GM18502 (cell line): ENCODE data around the gene C2.

Experiments
- ATAC-seq: cut with Tn5 transposase; IDR thresholded peaks from one replicate; pipeline ENCODE4 v1.9.1; 2021; ENCODE audit warnings: mild to moderate bottlenecking; ENCODE audit not compliant: unreplicated experiment, poor library complexity

Gene C2

GRCh38 chr6:31952890-31953289 lies 25.4 kb downstream of the C2 start:
- no peak for ATAC-seq

- ATAC-seq: no peak
Observed at GRCh38 chr6:31954511-31954910, 27.0 kb downstream of the C2 start.

- no peak for ATAC-seq
Observed at GRCh38 chr6:31956796-31957195, 29.3 kb downstream of the C2 start.

GRCh38 chr6:31958412-31958740 lies 30.9 kb downstream of the C2 start:
- ATAC-seq: peak; percentile 15

GRCh38 chr6:31958741-31959739 lies 31.5 kb downstream of the C2 start, which contains the start of the genes NELFE and SKIC2:
NELFE (minus strand) TSS chr6:31958971; CDS start chr6:31958446, 525 bp downstream.
SKIC2 (plus strand) TSS chr6:31959175; CDS start chr6:31959193, 18 bp downstream.
- peak; percentile 95 for ATAC-seq

- ATAC-seq: no peak
Observed at GRCh38 chr6:31961616-31962015, 34.1 kb downstream of the C2 start.

GRCh38 chr6:31963921-31964320 lies 36.4 kb downstream of the C2 start:
- ATAC-seq: no peak

GRCh38 chr6:31965700-31966099 lies 38.2 kb downstream of the C2 start:
- ATAC-seq: no peak

- ATAC-seq: no peak
Observed at GRCh38 chr6:31966506-31966905, 39.0 kb downstream of the C2 start.

- ATAC-seq: no peak
Observed at GRCh38 chr6:31966997-31967925, 39.7 kb downstream of the C2 start.

- ATAC-seq: no peak
Observed at GRCh38 chr6:31967926-31968320, 40.4 kb downstream of the C2 start.

GRCh38 chr6:31968326-31968725 lies 40.8 kb downstream of the C2 start:
- no peak for ATAC-seq

- no peak for ATAC-seq
Observed at GRCh38 chr6:31968791-31969711, 41.5 kb downstream of the C2 start.

- no peak for ATAC-seq
Observed at GRCh38 chr6:31969712-31970603, 42.4 kb downstream of the C2 start.

- no peak for ATAC-seq
Observed at GRCh38 chr6:31970604-31971271, 43.2 kb downstream of the C2 start.

GRCh38 chr6:31971279-31971992 lies 43.9 kb downstream of the C2 start:
- no peak for ATAC-seq

GRCh38 chr6:31971993-31972708 lies 44.6 kb downstream of the C2 start, which contains the start of gene DXO:
DXO (minus strand) TSS chr6:31972138; CDS start chr6:31971675, 463 bp downstream.
- ATAC-seq: peak; percentile 89
